Kidney epithelial cell (primary cell): ENCODE results near the gene SLC16A10. TPM values are rescaled to one million over a fixed set of nuclear protein-coding genes. Genes with fewer than 3 reads are reported as not detected.
"Not testable (repeated sequence)": the region's sequence is repeated elsewhere in the genome, so short reads cannot be mapped to it uniquely, and the experiment has no call there.

Experiments used
- DNase-seq: peaks from one replicate; pipeline ENCODE4 v3.0.0-alpha.2; 2010; ENCODE audit warnings: low read depth
- H3K27me3 ChIP-seq: 2 replicates; pipeline ENCODE4 v1.6.0; 2011; ENCODE audit warnings: low read length; ENCODE audit not compliant: control insufficient read depth, insufficient read depth
- H3K36me3 ChIP-seq: 2 replicates; pipeline ENCODE4 v1.5.1; 2011; ENCODE audit warnings: low read length; ENCODE audit not compliant: control insufficient read depth, insufficient read depth
- H3K4me3 ChIP-seq: 2 replicates; pipeline ENCODE4 v1.5.1; 2011; ENCODE audit warnings: low read depth, mild to moderate bottlenecking, control low read depth, low read length
- CTCF ChIP-seq: IDR thresholded peaks from 2 replicates; pipeline ENCODE4 v1.5.1; 2011; ENCODE audit warnings: mild to moderate bottlenecking, moderate library complexity, low read length, control low read depth, inconsistent platforms; ENCODE audit not compliant: insufficient read depth, poor library complexity, severe bottlenecking
- total RNA-seq: library from RNA; depleted of rRNA; stranded (reverse); fragments of >200 nt; gene quantifications from 2 replicates; pipeline ENCODE4 v1.2.3, GENCODE V29; 2015

Gene SLC16A10
- total RNA-seq, 1 donor from 2014 or later = 1.0 TPM

DNA sequence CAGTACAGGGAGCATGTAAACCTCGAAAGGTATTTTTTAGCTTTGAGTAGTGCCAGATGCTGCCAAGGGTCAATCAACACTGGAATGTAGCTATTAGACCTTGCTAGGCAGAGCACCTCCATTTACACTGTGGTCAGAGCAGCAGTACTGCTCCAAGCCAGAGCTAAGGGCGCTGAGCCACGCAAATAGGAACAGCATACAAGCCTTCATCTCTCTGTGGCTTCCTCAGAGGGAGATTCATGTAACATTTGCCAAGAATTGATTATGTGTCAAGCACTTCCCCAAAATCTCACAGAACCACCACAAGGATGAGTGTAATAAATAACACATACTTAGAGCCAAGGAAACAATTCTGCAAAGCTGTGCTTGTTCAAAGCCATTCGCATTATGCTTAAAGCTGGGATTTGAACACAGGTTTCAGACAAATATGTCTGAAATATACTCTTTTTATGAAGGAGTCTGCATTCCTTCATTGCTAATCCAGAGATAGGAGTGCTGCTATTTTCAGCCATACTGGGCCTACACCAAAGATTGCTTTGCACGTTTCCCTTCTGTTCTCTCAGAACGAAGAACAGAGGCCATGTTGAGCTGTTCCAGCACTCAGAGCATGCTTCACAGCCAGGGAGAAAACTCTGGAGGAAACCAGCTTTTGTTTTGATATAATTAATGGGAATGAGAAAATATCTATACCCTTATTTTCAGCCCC is 97.7 kb downstream of the SLC16A10 start:
- no peaks in the 10 kb centered on the region for H3K27me3 ChIP-seq
- TF ChIP-seq CTCF = no peak
- DNase-seq = no peak
- no peaks in the 10 kb centered on the region for H3K36me3 ChIP-seq
- H3K4me3 ChIP-seq = no peak overlapping the region

DNA sequence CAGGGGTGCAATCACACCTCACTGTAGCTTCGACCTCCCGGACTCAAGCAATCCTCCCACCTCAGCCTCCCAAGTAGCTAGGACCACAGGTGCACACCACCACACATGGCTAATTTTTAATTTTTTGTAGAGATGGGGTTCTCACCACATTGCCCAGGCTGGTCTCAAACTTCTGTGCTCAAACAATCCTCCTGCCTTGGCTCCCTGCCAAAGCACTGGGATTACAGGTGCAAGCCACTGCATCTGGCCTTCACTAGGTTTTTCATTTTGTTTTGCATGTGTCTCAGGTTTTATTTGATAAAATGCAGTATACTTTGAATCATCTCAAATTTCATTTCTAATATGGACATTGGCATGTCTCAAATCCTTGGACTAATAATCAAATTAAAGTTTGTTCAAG is 98.7 kb downstream of the SLC16A10 start:
- no peak for DNase-seq
- TF ChIP-seq CTCF = no peak
- H3K36me3 ChIP-seq = no peaks in the 10 kb centered on the region
- no peaks in the 10 kb centered on the region for H3K27me3 ChIP-seq
- no peak overlapping the region for H3K4me3 ChIP-seq

- Histone ChIP-seq H3K27me3 (no peaks in the 10 kb centered on the region), H3K36me3 (no peaks in the 10 kb centered on the region), H3K4me3 (no peak overlapping the region)
- no peak for DNase-seq
- no peak for TF ChIP-seq CTCF
Measured at GRCh38 chr6:111187874-111188273, 100.6 kb downstream of the SLC16A10 start.

DNA sequence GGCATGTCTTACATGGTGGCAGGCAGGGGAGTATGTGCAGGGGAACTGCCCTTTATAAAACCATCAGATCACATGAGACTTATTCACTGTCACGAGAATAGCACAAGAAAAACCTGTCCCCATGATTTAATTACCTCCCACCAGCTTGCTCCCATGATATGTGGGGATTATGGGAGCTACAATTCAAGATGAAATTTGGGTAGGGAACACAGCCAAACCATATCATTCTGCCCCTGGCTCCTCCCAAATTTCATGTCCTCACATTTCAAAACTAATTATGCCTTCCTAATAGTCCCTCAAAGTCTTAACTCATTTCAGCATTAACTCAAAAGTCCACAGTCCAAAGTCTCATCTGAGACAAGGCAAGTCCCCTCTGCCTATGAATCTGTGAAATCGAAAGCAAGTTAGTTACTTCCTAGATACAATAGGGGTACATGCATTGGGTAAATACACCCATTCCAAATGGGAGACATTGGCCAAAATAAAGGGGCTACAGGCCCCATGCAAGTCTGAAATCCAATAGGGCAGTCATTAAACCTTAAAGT is 102.4 kb downstream of the SLC16A10 start:
- not testable (repeated sequence) for H3K27me3 ChIP-seq, DNase-seq, H3K4me3 ChIP-seq, H3K36me3 ChIP-seq

DNA sequence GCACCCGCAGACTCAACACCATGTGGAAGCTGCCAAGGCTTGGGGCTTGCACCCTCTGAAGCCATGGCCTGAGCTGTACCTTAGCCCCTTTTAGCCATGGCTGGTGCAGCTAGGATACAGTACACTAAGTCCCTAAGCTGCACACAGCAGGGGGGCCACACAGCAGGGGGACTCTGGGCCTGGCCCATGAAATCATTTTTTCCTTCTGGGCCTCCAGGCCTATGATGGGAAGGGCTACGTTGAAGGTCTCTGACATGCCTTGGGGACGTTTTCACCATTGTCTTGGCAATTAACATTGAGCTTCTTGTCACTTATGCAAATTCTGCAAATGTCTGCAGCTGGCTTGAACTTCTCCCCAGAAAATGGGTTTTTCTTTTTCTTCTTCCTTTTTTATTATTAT is 103.3 kb downstream of the SLC16A10 start:
- Histone ChIP-seq H3K4me3 (no peak overlapping the region), H3K36me3 (no peaks in the 10 kb centered on the region), H3K27me3 (no peaks in the 10 kb centered on the region)
- no peak for TF ChIP-seq CTCF
- no peak for DNase-seq

DNA sequence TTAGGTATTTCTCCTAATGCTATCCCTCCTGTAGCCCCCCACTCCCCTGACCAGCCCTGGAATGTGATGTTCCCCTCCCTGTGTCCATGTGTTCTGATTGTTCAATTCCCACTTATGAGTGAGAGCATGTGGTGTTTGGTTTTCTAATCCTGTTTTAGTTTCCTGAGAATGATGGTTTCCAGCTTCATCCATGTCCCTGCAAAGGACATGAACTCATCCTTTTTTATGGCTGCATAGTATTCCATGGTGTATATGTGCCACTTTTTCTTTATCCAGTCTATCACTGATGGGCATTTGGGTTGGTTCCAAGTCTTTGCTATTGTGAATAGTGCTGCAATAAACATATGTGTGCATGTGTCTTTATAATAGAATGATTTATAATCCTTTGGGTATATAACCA is 103.8 kb downstream of the SLC16A10 start:
- H3K36me3 ChIP-seq, DNase-seq, H3K4me3 ChIP-seq, H3K27me3 ChIP-seq: not testable (repeated sequence)
